Measurements from ENCODE around the gene PCDH10. TPM values are rescaled to one million over a fixed set of nuclear protein-coding genes. Genes with fewer than 3 reads are reported as not detected.
A peak's percentile ranks its signal among the peaks of the same experiment; 100 is the strongest.

The PCDH10 gene
- total RNA-seq, 2 experiments from 2014 or later = not detected

DNA sequence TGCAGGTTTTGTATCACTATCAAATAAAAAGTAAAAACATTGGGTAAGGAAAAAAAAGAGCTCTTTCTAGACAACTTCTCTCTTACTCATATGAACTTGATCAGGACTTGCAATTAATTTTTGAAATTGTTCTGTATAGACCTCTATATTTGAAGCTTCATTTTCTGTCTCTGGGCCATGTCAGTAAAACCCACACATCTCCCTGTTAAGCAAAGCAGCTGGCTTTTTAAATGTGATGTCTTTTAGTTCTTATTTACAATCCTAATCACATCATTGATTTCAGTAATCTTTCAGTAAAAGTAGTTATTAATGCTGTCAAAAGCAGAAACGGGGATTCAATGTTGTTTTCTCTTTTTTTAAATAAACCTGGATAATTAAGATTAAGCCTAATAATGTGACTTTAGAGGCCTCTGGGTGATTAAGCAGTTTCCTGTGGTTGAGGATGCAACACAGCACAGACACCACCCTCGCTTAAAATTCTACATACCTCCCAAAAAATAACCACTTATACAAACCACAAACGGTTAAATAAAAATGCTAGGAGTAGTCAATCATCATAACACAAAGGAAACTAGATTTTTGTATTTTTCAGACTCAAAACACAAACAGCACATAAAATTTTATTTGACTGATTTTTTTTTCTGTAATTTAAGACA is 5.2 kb upstream of the PCDH10 start:
- intact Hi-C loops (cut with micrococcal nuclease) = no loop called here
- Mint-ChIP-seq H3K36me3 (ENCODE audit: low read depth) (no peaks in the 10 kb centered on the region), H3K4me3 (no peak overlapping the region), H3K27me3 (ENCODE audit: low read depth) (peaks cover 34% of the 10 kb centered on the region), H3K9me3 (no peaks in the 10 kb centered on the region), H3K4me1 (ENCODE audit: low read depth) (peaks cover 5% of the 10 kb centered on the region), H3K27ac (no peak overlapping the region)
- no peak for DNase-seq
- CTCF ChIA-PET = interaction anchor here (0.7 kb wide), 1 partner anchor 112 kb away, joined by 3 read pairs; no protein-coding TSS in a partner anchor

DNA sequence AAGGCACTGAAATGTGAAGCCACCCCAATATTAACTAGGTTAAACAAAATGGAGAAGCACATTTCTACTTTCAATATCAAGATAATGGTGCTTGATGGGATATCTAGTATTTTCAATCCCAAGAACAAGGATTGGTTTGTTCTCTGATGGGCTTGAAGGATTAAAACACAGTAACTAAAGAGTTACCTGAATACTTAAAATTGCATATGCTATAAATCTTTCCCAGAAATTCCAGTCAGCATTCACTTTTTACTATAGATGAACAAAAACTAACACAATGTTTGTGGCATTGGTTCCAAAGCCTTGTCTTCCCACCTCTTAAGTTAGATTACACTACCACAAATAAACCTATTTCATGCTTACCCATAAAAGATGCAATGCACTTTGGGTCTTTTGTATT is 3.9 kb upstream of the PCDH10 start:
- peaks cover 3% of the 10 kb centered on the region for H3K36me3 Mint-ChIP-seq (ENCODE audit: low read depth)

DNA sequence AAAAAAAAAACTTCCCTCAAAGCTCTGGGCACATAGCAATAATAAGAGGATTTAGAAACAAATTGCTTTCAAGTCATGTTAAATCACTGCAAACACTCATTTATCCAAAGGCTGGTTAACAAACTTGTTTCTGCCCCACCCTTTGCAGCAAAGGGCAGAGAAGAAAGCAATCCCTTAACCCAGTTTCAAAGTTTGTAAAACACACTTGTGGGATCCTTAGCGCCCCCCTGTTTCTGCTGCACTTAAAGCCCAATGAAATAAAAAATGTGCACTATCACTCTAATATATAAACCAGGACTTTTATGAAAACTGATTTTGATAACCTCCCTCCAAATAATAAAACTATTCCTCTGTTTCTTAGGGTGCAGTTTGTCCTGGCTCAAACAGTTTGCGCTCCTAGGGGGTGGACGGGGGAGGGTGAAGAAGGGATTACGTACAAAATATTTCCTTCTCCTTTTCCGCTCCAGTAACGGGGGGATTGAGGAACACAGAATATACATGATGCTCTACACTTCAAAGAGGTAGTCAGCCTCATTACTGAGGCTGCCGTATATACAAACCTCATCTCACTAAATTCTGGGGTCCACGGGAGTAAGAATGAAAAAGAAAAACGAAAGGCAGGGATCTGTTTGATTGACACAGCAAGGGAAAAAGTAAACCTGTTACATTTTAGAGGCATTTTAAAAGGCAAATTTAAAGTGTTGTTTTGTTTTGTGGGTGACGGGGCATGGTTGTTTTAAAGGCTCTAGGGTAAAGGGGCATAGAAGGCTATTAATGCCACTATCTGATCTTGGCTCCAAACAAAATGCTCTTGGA is 3.1 kb upstream of the PCDH10 start:
- CTCF ChIA-PET = interaction anchor here (1.2 kb wide), 1 partner anchor 15 kb away, joined by 8 read pairs; no protein-coding TSS in a partner anchor
- peaks cover 15% of the 10 kb centered on the region for H3K4me1 Mint-ChIP-seq (ENCODE audit: low read depth)
- H3K27ac Mint-ChIP-seq = no peak overlapping the region

More for the DNA sequence above, 3.9 kb upstream of the PCDH10 start:
- Mint-ChIP-seq H3K27ac (no peak overlapping the region), H3K9me3 (no peaks in the 10 kb centered on the region), H3K4me1 (ENCODE audit: low read depth) (peaks cover 15% of the 10 kb centered on the region), H3K27me3 (ENCODE audit: low read depth) (peaks cover 47% of the 10 kb centered on the region), H3K4me3 (no peak overlapping the region)
- CTCF ChIA-PET = no interaction called here
- intact Hi-C loops (cut with micrococcal nuclease) = no loop called here
- DNase-seq = no peak

DNA sequence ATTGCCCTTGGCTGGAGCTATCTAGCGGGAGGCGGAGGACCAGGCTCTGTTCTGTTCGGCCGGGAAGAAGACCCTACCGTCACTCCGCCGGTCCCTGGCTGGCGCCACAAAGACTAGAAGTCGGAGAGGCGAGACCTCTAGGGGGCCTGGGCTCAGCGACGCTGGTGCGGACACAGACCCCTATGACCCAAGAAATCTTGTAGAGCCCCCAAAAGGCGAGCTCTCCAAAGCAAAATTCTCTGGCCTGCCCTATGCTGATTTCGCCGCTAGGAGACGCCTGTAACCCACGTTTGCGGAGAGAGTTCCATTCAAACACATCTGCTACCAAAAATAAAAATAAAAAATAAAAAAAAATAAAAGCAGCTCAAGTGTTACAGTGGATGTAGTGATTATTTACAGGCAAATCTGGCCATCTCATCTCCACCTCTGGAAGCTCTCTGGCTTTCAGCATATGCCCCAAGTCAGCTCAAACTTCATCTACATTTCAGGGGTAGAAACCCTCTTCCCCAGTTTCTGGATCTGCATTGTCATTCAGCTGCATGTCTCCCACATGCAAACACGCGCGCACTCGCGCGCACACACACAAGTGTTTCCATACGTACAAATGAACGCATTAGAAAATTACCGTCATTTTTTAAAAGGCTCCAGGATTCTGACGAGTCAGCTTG is 2.4 kb upstream of the PCDH10 start:
- Mint-ChIP-seq H3K27ac (no peak overlapping the region), H3K27me3 (ENCODE audit: low read depth) (peaks cover 60% of the 10 kb centered on the region), H3K36me3 (ENCODE audit: low read depth) (peaks cover 3% of the 10 kb centered on the region), H3K4me3 (no peak overlapping the region), H3K9me3 (no peaks in the 10 kb centered on the region), H3K4me1 (ENCODE audit: low read depth) (peaks cover 15% of the 10 kb centered on the region)
- CTCF ChIA-PET = interaction anchor here (0.6 to 1.2 kb wide), 3 partner anchors 10 to 1700 kb away, joined by 3 to 8 read pairs (median 3); no protein-coding TSS in a partner anchor
- DNase-seq = peak; percentile 48
- intact Hi-C loops (cut with micrococcal nuclease) = loop anchor here (2.0 kb wide), 1 partner anchor 1788 kb away; no protein-coding TSS in a partner anchor

More for the DNA sequence above, 3.1 kb upstream of the PCDH10 start:
- peaks cover 54% of the 10 kb centered on the region for H3K27me3 Mint-ChIP-seq (ENCODE audit: low read depth)
- no peak for DNase-seq
- intact Hi-C loops (cut with micrococcal nuclease) = loop anchor here (2.0 kb wide), 1 partner anchor 1789 kb away; no protein-coding TSS in a partner anchor
- H3K36me3 Mint-ChIP-seq (ENCODE audit: low read depth) = peaks cover 3% of the 10 kb centered on the region
- H3K4me3 Mint-ChIP-seq = no peak overlapping the region
- no peaks in the 10 kb centered on the region for H3K9me3 Mint-ChIP-seq

DNA sequence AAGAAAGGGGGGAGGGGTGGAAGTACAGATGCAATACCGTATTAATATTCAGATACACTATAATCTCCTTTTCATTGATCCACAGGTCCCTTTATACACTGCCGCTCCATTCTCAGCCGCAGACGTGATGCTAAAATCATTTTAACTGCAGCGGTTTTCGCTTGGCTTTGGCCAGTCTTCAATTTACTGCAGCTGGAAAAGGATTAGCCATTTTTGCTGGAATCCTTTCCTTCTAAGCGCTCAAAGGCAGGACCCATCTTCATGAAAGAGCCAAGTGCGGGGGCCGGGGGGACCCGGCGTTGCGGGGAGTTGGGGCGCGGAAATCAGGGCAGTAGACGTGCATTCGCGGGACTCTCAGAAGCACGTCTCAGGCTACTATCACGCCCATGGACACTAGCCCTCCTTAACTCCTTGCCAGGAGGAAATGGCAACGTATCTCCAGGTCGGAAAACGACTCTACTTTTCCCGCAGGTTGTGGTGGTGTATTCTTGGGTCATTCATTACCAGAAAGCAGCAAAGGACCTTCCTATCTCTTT is 1.7 kb upstream of the PCDH10 start:
- Mint-ChIP-seq H3K4me1 (ENCODE audit: low read depth) (peaks cover 15% of the 10 kb centered on the region), H3K4me3 (no peak overlapping the region), H3K36me3 (ENCODE audit: low read depth) (peaks cover 3% of the 10 kb centered on the region), H3K27ac (no peak overlapping the region), H3K9me3 (no peaks in the 10 kb centered on the region), H3K27me3 (ENCODE audit: low read depth) (peaks cover 63% of the 10 kb centered on the region)
- intact Hi-C loops (cut with micrococcal nuclease) = loop anchor here (2.0 kb wide), 1 partner anchor 1787 kb away; no protein-coding TSS in a partner anchor
- no peak for DNase-seq
- CTCF ChIA-PET = interaction anchor here (0.6 to 1.2 kb wide), 3 partner anchors 11 to 1700 kb away, joined by 3 to 8 read pairs (median 3); no protein-coding TSS in a partner anchor

DNA sequence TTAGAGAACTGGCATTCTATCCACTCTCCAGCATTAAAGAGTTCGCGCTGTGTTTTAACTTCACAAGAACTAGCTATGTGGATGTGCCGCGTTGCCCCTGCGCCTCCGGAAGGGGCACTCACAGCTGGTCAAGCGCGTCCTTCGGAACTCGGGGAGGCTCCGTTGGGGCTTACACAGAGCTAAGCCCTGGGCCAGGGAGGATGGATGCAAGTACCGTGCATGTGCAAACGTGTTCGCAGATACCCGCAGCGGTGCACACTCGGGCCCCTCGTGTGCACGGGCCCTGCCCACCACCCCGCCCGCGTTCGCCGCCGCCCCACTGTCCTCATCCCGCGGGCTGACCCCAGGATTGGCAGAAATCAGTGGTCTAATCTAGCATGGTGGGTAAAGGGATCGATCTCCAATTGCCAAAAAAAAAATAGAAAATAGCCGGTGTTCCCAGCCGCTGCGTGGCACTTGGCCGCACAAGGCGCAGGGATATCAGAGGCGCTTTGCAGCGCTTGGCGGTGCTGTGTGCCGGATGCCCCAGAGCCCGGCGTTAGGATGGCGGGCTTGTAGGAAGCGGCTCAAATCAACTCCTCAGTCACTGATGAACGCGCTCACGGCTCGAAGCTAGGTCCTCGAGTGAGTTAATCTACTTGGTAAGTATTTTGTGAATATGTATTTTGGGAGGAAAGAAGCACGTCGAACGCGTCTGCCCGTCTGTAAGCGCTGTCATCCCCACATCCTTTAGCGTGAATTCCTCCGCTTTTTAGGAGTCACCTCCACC is 989 bp upstream of the PCDH10 start:
- CTCF ChIA-PET = no interaction called here
- no peak for DNase-seq
- H3K4me1 Mint-ChIP-seq (ENCODE audit: low read depth) = peaks cover 15% of the 10 kb centered on the region
- H3K9me3 Mint-ChIP-seq = no peaks in the 10 kb centered on the region
- no peak overlapping the region for H3K4me3 Mint-ChIP-seq
- intact Hi-C loops (cut with micrococcal nuclease) = loop anchor here (2.0 kb wide), 1 partner anchor 1787 kb away; no protein-coding TSS in a partner anchor
- peaks cover 3% of the 10 kb centered on the region for H3K36me3 Mint-ChIP-seq (ENCODE audit: low read depth)
- H3K27ac Mint-ChIP-seq = no peak overlapping the region
- H3K27me3 Mint-ChIP-seq (ENCODE audit: low read depth) = peaks cover 70% of the 10 kb centered on the region

DNA sequence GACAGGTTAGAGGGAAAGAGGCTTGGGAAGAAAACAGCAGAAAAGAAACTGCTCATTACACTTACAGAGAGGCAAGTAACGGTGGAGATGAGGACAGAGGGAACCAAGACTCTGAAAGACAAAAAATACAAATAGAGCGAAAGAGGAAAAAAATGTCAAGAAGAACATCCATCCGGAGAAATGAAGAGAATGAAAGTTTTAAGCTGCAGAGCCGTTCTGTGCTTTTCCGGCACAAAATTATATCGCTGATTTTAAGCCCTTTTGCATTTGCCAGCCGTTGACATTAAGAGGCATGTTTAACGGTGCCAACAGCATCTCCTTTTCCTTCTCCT is 236 bp downstream of the PCDH10 start:
- H3K4me1 Mint-ChIP-seq (ENCODE audit: low read depth) = peaks cover 15% of the 10 kb centered on the region
- H3K36me3 Mint-ChIP-seq (ENCODE audit: low read depth) = peaks cover 3% of the 10 kb centered on the region
- no peak for DNase-seq
- no peak overlapping the region for H3K27ac Mint-ChIP-seq
- H3K9me3 Mint-ChIP-seq = no peaks in the 10 kb centered on the region
- peak overlapping the region; percentile 62 for H3K4me3 Mint-ChIP-seq
- peaks cover 77% of the 10 kb centered on the region for H3K27me3 Mint-ChIP-seq (ENCODE audit: low read depth)
- intact Hi-C loops (cut with micrococcal nuclease) = no loop called here
- CTCF ChIA-PET = interaction anchor here (0.6 kb wide), 1 partner anchor 480 kb away, joined by 3 read pairs; no protein-coding TSS in a partner anchor

DNA sequence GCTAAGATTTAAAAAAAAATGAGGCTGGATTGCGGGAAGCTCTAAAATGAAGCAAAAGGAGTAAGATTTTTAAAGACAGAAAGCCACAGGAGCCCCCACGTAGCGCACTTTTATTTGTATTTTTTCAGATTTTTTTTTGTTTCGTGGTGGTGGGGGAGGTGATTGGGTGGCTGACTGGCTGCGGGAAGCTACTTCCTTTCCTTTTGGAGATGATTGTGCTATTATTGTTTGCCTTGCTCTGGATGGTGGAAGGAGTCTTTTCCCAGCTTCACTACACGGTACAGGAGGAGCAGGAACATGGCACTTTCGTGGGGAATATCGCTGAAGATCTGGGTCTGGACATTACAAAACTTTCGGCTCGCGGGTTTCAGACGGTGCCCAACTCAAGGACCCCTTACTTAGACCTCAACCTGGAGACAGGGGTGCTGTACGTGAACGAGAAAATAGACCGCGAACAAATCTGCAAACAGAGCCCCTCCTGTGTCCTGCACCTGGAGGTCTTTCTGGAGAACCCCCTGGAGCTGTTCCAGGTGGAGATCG is 908 bp downstream of the PCDH10 start:
- peaks cover 3% of the 10 kb centered on the region for H3K36me3 Mint-ChIP-seq (ENCODE audit: low read depth)
- H3K9me3 Mint-ChIP-seq = no peaks in the 10 kb centered on the region
- H3K4me1 Mint-ChIP-seq (ENCODE audit: low read depth) = peaks cover 15% of the 10 kb centered on the region
- CTCF ChIA-PET = interaction anchor here (0.6 kb wide), 2 partner anchors 106 to 480 kb away, joined by 3 to 4 read pairs; no protein-coding TSS in a partner anchor
- H3K27me3 Mint-ChIP-seq (ENCODE audit: low read depth) = peaks cover 76% of the 10 kb centered on the region
- no peak overlapping the region for H3K27ac Mint-ChIP-seq
- intact Hi-C loops (cut with micrococcal nuclease) = no loop called here
- DNase-seq = no peak
- H3K4me3 Mint-ChIP-seq = no peak overlapping the region

DNA sequence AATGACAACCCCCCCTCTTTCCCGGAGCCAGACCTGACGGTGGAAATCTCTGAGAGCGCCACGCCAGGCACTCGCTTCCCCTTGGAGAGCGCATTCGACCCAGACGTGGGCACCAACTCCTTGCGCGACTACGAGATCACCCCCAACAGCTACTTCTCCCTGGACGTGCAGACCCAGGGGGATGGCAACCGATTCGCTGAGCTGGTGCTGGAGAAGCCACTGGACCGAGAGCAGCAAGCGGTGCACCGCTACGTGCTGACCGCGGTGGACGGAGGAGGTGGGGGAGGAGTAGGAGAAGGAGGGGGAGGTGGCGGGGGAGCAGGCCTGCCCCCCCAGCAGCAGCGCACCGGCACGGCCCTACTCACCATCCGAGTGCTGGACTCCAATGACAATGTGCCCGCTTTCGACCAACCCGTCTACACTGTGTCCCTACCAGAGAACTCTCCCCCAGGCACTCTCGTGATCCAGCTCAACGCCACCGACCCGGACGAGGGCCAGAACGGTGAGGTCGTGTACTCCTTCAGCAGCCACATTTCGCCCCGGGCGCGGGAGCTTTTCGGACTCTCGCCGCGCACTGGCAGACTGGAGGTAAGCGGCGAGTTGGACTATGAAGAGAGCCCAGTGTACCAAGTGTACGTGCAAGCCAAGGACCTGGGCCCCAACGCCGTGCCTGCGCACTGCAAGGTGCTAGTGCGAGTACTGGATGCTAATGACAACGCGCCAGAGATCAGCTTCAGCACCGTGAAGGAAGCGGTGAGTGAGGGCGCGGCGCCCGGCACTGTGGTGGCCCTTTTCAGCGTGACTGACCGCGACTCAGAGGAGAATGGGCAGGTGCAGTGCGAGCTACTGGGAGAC is 1.6 kb downstream of the PCDH10 start:
- Mint-ChIP-seq H3K4me1 (ENCODE audit: low read depth) (peaks cover 15% of the 10 kb centered on the region), H3K27ac (no peak overlapping the region), H3K36me3 (ENCODE audit: low read depth) (peaks cover 3% of the 10 kb centered on the region), H3K4me3 (no peak overlapping the region), H3K9me3 (no peaks in the 10 kb centered on the region), H3K27me3 (ENCODE audit: low read depth) (peaks cover 77% of the 10 kb centered on the region)
- CTCF ChIA-PET = interaction anchor here (0.6 kb wide), 1 partner anchor 107 kb away, joined by 4 read pairs; no protein-coding TSS in a partner anchor
- no peak for DNase-seq
- intact Hi-C loops (cut with micrococcal nuclease) = no loop called here

DNA sequence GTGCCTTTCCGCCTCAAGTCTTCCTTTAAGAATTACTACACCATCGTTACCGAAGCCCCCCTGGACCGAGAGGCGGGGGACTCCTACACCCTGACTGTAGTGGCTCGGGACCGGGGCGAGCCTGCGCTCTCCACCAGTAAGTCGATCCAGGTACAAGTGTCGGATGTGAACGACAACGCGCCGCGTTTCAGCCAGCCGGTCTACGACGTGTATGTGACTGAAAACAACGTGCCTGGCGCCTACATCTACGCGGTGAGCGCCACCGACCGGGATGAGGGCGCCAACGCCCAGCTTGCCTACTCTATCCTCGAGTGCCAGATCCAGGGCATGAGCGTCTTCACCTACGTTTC is 2.2 kb downstream of the PCDH10 start:
- peaks cover 3% of the 10 kb centered on the region for H3K36me3 Mint-ChIP-seq (ENCODE audit: low read depth)
- peak; percentile 5 for DNase-seq
- no peaks in the 10 kb centered on the region for H3K9me3 Mint-ChIP-seq
- CTCF ChIA-PET = no interaction called here
- H3K27ac Mint-ChIP-seq = peak overlapping the region; percentile 8
- peaks cover 71% of the 10 kb centered on the region for H3K27me3 Mint-ChIP-seq (ENCODE audit: low read depth)
- no peak overlapping the region for H3K4me3 Mint-ChIP-seq
- intact Hi-C loops (cut with micrococcal nuclease) = no loop called here
- H3K4me1 Mint-ChIP-seq (ENCODE audit: low read depth) = peaks cover 15% of the 10 kb centered on the region
